GM19438 (cell line): Measurements from ENCODE around the gene B4GALT1.
A peak's percentile ranks its signal among the peaks of the same experiment; 100 is the strongest.
"Not testable (repeated sequence)": the region's sequence is repeated elsewhere in the genome, so short reads cannot be mapped to it uniquely, and the experiment has no call there.

Experiments
- ATAC-seq: cut with Tn5 transposase; IDR thresholded peaks from one replicate; pipeline ENCODE4 v1.9.1; 2021; ENCODE audit warnings: low read depth; ENCODE audit not compliant: unreplicated experiment

Gene B4GALT1

GRCh38 chr9:33106827-33107621 is 60.1 kb downstream of the B4GALT1 start:
- ATAC-seq = no peak

DNA sequence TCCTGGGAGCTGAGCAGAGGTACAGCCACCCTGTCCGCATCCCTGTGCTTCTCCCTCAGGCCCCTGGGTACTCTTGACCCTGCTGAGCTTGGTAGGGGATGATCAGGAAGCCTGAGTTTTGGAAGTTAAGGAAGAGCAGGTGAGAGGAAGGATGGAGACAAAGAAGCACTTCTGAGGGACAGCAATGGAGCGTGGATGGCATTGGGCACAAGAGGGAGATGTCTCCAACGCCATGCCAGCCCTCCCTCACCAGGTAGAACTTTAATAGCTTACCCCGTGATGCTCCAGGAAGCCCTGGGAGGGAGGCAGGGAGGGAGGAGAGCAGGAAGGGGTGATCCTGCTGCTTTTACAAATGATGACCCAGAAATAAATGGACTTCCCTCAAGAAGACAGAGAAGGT is 60.8 kb downstream of the B4GALT1 start:
- ATAC-seq = no peak

DNA sequence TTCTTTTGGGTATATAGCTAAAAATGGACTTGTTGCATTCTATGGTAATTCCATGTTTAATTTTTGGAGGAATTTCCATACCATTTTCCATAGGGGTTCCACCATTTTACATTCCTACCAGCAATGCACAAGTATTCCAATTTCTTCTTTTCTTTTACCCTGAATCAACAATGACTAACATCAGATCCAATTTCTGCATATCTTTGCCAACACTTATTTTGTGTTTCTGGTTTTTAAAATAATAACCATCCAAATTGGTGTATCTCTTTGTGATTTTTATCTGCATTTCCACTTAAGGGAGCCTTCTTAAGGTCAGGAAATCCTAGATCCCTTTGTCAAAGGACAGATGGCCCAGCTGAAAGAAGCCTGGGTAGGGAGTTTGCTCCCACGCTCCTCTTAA is 61.2 kb downstream of the B4GALT1 start:
- no peak for ATAC-seq

- no peak for ATAC-seq
Observed at GRCh38 chr9:33105504-33105903, 61.6 kb downstream of the B4GALT1 start.

DNA sequence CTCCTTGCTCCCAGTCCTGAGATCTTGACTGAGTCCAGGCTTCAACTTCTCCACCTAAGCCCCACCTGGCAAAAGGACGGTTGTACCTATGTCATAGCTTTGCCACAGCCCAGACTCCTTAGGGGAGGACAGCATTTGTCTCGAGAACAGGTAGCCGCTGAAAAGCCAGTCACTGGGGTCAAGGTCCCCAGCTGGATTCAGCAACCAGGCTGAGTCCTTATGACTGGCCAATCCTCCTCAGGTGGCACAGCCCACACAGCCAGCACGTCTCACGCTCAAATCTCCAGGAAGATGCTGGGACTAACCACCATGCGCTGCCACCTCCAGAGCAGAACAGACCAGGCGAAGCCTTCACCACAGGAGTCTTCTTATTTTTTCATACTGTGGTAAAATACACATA is 62.7 kb downstream of the B4GALT1 start:
- ATAC-seq = no peak

DNA sequence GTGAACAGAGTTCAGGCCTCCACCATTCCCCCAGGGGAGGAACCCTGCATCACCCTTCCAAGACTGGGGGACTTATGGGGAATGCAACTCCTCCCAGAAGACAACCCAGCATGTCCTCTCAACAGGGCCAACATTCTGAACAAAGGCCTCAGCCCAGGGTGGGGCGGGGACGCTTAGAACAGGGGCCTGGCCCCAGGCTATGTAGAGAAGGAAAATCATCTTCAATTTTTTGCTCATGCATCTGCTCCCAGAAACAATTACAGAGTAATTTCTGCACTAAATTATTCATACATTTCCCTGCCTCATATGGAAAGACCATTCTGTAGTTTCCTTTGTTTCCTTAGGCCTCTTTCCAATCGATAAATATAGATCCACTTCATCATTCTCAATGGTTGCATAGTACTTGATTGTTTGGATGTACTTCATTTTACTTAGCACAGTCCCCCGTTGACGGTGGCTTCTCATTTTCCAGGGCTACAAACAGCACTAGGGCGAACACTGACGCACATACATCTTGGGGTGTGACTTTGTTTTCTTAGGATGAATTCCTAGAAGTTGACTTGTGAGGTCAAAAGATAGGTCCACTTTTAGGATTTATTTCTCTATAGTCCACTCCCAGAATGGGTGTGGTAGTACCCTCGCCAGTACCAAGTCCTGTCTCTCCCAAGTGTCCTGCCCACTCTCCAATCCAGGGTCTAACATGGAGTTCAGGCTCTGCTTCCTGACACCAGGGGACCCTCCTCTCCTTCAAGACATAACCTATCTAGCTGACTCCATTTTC is 63.4 kb downstream of the B4GALT1 start:
- ATAC-seq = no peak

- ATAC-seq = no peak
Observed at GRCh38 chr9:33102551-33103210, 64.5 kb downstream of the B4GALT1 start.

GRCh38 chr9:33101104-33101951 is 65.8 kb downstream of the B4GALT1 start:
- ATAC-seq = no peak

DNA sequence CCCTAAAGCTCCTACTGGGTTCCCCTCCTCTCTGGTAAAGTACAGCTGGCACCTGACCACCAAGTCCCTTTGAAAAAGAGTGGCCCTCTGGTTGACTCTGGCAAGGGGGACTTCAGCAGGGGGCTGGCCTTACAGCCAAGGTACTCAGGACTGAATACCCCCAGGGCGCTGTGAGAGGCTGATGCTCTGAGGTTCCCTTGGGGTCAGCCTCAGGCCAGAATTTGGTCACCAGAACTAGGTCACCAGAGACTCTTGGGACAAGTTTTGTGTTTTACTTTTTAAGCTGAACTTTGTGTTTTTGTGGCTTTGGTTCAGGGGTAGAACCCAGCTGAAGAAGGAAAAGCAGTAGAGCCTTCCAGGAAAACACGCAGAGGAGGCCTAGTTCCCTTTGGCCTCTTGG is 67.4 kb downstream of the B4GALT1 start:
- no peak for ATAC-seq

GRCh38 chr9:33097192-33097591 is 69.9 kb downstream of the B4GALT1 start:
- ATAC-seq = no peak

- ATAC-seq = no peak
Observed at GRCh38 chr9:33092634-33093033, 74.5 kb downstream of the B4GALT1 start.

DNA sequence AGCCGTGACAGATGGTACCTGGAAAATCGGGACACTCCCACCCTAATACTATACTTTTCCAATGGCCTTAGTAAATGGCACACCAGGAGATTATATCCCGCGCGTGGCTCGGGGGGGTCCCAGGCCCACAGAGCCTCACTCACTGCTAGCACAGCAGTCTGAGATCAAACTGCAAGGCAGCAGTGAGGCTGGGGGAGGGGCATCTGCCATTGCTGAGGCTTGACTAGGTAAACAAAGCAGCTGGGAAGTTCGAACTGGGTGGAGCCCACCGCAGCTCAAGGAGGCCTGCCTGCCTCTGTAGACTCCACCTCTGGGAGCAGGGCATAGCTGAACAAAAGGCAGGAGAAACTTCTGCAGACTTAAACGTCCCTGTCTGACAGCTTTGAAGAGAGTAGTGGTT is 81.5 kb downstream of the B4GALT1 start:
- not testable (repeated sequence) for ATAC-seq

DNA sequence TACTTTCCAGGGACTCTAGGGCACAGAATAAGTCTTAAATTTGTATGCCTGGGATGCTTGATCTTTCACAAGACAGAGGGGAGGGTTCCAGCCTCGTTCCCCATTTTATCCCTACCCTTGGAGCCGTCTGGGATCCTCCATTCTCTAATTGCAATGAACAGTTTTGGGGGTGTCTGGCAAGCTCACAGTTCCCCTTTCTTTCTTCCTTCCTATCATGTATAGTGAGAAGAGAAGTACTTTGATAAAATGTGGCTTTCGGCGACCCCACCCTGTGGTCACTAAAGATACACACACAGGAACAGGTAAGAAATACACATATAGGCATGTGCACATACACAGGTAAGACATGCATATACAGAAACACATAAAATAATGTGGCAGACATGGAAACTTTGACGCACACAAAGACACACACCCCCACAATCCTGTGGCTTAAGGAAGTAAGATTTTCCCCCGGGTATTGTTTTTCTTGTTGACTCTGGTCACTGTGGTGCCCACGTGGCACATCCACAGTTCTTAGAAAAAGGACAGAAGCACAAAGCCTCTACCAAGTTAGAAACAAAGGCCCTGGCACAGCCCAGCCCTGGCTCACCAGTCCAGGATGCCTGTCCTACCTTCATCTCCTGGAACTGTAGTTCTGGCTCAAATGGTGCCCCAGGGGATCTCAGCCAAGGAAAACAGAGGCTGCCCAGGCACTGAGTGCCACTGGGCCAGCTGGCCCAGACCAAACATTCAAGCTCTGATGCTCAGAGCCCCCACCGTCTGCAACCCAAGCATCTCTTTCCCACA is 84.4 kb downstream of the B4GALT1 start:
- no peak for ATAC-seq

GRCh38 chr9:33082128-33082527 is 85.0 kb downstream of the B4GALT1 start:
- no peak for ATAC-seq

GRCh38 chr9:33081128-33081851 is 85.8 kb downstream of the B4GALT1 start:
- no peak for ATAC-seq

DNA sequence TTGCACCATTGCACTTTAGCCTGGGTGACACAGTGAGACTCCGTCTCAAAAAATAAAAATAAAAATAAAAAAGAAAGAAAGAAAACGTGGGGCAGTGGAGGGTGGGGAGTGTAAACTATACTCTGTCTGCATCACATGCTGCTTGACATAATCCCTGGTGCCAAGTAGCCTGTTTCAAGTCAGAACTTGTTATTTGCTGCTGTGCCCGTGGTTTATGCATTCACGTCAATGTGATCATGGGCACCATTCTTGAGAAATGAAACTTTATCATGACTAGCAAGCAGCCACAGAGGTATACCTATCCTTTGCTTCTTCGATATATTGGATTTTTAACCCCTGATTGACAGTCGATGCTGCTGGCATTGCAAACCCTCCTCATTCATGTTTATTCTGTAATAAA is 86.6 kb downstream of the B4GALT1 start:
- ATAC-seq = no peak

- ATAC-seq = peak; percentile 99
Observed at GRCh38 chr9:33076046-33077004, 90.8 kb downstream of the B4GALT1 start, which contains the start of gene SMU1. Gene SMU1 (minus strand): TSS chr9:33076674. CDS start chr9:33076608, 66 bp downstream.

DNA sequence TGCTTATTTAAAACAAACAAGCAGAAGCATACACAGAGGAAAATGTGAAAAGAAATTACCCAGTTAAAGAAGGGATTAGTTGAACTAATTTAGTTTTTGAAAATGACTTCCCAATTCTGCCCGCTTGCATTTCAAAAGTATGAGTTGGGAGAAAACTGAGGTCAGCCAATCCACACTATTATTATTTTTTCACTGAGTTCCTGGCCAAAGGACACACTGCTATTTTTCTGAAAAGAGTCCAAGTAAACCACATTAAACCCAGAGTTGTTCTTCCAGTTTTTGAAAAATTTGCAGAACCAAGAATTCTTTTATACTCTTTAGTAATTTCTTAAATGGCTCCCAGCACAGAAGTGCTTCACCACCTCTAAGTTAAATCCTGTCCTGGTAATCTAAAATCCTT is 98.1 kb downstream of the B4GALT1 start:
- no peak for ATAC-seq
